GM12801 (cell line): ENCODE data around the gene TULP4.

Experiments used
- CTCF ChIP-seq: IDR thresholded peaks from one replicate; pipeline ENCODE4 v1.5.1; 2011; ENCODE audit warnings: control low read depth; ENCODE audit not compliant: insufficient read length; ENCODE audit errors: extremely low read depth

The TULP4 gene

GRCh38 chr6:158270389-158271127, 41.7 kb upstream of the TULP4 start:
- TF ChIP-seq CTCF = no peak

DNA sequence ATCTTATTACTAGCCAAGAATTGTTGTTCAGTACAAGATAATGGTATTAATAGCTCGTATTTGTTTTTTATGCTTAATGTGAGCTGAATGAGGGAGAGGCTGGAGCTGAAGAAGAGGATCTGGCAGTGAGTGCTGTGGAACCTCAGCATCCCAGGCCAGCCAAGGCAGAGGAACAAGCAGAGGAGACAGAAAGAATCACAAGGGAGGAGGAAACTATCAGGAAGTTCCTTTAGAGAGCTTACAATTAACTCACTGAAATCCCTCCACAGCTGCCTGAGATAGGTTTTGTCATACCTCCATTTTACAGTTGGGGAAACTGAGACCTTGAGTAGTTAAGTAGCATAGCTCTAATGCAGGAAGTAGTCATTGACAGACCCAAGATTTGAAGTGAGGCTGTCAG, 39.9 kb upstream of the TULP4 start:
- no peak for TF ChIP-seq CTCF

- TF ChIP-seq CTCF = no peak
Measured at GRCh38 chr6:158278004-158278403, 34.3 kb upstream of the TULP4 start.

DNA sequence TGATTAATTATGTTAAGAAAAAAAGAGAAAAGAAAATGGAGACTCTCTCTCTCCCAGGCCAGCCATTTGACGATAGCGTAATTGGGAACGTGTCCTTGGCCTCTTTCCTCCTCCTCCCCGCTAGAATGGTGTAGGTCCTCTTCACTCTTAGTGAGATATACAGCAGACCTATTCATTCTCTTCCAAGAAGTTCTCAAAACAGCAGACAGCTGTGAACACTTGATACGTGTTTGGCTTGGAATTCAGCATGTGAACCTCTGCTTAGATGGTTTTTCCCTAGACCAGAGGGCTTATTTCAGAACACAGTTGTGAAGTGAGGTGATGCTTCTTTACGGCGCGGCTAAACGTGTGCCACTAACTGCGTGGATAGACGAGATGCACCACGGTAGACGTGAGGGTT, 32.6 kb upstream of the TULP4 start:
- no peak for TF ChIP-seq CTCF

DNA sequence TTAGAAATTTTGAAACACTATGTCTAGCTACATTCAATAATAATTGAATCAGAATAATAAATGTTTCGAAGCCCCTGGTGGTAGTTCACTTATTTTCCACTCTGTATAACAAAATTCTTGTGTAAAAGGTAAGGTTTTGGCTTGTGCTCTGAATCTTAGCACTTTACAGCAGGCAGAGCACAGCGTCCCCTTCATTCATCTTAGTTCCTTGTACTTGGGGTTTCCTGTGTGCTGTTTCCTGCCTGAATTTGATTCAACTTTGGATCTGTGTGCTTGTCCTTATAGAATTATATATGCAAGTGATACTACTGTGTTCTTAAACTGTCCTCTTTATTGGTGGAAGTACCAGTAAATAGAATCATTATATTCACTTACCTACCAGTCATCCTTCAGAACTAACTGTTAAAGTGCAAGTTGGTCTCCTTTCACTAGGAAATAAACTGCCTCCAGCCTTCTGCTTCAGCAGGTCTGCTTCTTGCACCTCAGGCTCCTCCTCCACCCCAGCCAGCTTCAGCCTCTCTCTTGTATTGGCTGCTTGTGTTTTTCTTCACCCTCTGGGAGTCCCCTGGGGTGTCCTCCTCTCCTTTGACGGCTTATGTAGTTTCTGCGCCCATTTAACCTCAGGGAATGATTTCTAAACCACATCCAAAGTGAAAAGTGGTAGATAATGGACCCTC, 28.8 kb upstream of the TULP4 start:
- no peak for TF ChIP-seq CTCF

DNA sequence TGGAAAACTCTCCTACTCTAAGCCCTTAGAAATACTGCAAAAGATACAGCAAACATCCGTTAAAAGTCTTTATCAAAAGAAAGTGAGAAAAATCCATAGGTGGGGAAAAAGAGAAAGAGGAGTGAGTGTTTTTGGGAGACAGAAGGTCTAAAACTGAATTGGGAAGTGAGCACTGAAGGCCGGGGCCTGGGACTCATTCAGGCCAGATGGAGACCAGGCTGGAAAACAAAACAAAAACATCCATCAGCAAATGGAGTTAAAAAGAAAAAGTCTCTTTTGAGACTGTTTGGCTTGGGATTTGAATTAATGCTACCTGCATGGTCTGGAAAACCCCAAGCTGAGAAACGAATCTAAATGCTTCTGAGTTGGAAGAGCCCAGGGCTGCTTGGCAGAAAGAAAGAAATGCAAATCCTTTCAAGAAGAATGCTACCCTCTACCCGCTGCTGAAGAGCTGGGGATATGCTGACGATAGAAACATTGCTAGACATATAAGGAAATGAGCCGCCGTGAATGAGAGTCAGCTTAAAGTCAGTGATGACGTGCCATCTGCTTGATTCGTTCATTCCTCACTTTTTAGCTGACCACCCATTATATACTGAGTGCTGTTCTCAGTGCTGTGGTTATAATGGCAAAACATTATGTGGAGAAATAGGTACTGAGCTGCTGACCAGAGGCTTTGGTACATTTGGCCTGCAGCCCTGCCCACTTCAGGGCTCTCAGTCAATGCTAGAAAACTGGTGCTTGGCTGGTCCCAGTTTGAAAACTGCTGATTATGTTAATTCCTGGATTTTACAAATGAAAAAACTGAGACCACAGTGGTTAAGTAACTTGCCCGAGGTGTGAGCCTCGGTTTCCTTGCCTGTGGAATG, 28.0 kb upstream of the TULP4 start:
- TF ChIP-seq CTCF = no peak
